ENCODE data around the gene RCOR1.

The RCOR1 gene

GRCh38 chr14:102729825-102730224 is 137.4 kb downstream of the RCOR1 start:
- H3K4me3 ChIP-seq (ENCODE audit: low read depth in 1 of 2, low read length in 2 of 2): no peak overlapping the region
- H3K27me3 ChIP-seq (ENCODE audit: control insufficient read depth in 1 of 2, insufficient read depth in 2 of 2, low read length in 2 of 2): no peaks in the 10 kb centered on the region
- H3K9me3 ChIP-seq (ENCODE audit: control insufficient read depth in 1 of 2, low read length in 2 of 2): no peaks in the 10 kb centered on the region
- no peak overlapping the region for H3K9ac ChIP-seq (ENCODE audit: low read depth in 1 of 2, low read length in 2 of 2)
- H3K36me3 ChIP-seq (ENCODE audit: control insufficient read depth in 1 of 2, insufficient read depth in 2 of 2, low read length in 2 of 2): peaks cover 14 to 63% of the 10 kb centered on the region in 2 donors
- H3K27ac ChIP-seq (ENCODE audit: low read depth, low read length): no peak overlapping the region
- H3K4me1 ChIP-seq (ENCODE audit: control insufficient read depth in 1 of 2, insufficient read depth in 2 of 2, low read length in 2 of 2): no peaks in the 10 kb centered on the region

GRCh38 chr14:102731101-102731870 is 138.8 kb downstream of the RCOR1 start:
- H3K9me3 ChIP-seq (ENCODE audit: control insufficient read depth in 1 of 2, low read length in 2 of 2): no peaks in the 10 kb centered on the region
- no peak overlapping the region for H3K27ac ChIP-seq (ENCODE audit: low read depth, low read length)
- H3K4me3 ChIP-seq (ENCODE audit: low read depth in 1 of 2, low read length in 2 of 2): no peak overlapping the region
- peaks cover 14 to 63% of the 10 kb centered on the region in 2 donors for H3K36me3 ChIP-seq (ENCODE audit: control insufficient read depth in 1 of 2, insufficient read depth in 2 of 2, low read length in 2 of 2)
- H3K9ac ChIP-seq (ENCODE audit: low read depth in 1 of 2, low read length in 2 of 2): no peak overlapping the region
- H3K4me1 ChIP-seq (ENCODE audit: control insufficient read depth in 1 of 2, insufficient read depth in 2 of 2, low read length in 2 of 2): no peaks in the 10 kb centered on the region
- no peaks in the 10 kb centered on the region for H3K27me3 ChIP-seq (ENCODE audit: control insufficient read depth in 1 of 2, insufficient read depth in 2 of 2, low read length in 2 of 2)

GRCh38 chr14:102731871-102732800 is 139.7 kb downstream of the RCOR1 start:
- Histone ChIP-seq H3K9ac (ENCODE audit: low read depth in 1 of 2, low read length in 2 of 2) (no peak overlapping the region), H3K9me3 (ENCODE audit: control insufficient read depth in 1 of 2, low read length in 2 of 2) (no peaks in the 10 kb centered on the region), H3K36me3 (ENCODE audit: control insufficient read depth in 1 of 2, insufficient read depth in 2 of 2, low read length in 2 of 2) (peaks cover 8 to 60% of the 10 kb centered on the region in 2 donors), H3K4me3 (ENCODE audit: low read depth in 1 of 2, low read length in 2 of 2) (no peak overlapping the region), H3K27ac (ENCODE audit: low read depth, low read length) (no peak overlapping the region), H3K27me3 (ENCODE audit: control insufficient read depth in 1 of 2, insufficient read depth in 2 of 2, low read length in 2 of 2) (no peaks in the 10 kb centered on the region), H3K4me1 (ENCODE audit: control insufficient read depth in 1 of 2, insufficient read depth in 2 of 2, low read length in 2 of 2) (no peaks in the 10 kb centered on the region)

DNA sequence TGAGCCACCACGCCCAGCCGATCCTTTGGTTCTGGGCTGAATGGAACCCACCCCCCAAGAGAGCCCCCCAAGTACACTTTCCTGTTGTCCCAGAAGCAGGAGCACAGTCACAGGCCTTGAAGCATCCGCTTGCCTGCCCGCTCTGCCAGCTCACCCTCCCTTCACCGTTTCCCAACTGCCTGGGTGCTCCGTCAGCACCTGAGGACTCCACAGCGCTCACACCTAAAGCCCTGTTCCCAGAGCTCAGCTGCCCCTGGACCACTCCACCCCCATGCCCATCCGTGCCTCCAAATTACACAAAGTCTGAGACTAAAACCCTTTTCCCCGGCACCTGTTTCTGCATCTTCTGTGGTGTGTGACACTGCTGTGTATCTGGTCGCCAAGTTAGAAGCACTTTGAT is 140.5 kb downstream of the RCOR1 start:
- H3K9ac ChIP-seq (ENCODE audit: low read depth in 1 of 2, low read length in 2 of 2): no peak overlapping the region
- no peaks in the 10 kb centered on the region for H3K9me3 ChIP-seq (ENCODE audit: control insufficient read depth in 1 of 2, low read length in 2 of 2)
- no peak overlapping the region for H3K27ac ChIP-seq (ENCODE audit: low read depth, low read length)
- H3K36me3 ChIP-seq (ENCODE audit: control insufficient read depth in 1 of 2, insufficient read depth in 2 of 2, low read length in 2 of 2): peaks cover 8 to 60% of the 10 kb centered on the region in 2 donors
- H3K4me1 ChIP-seq (ENCODE audit: control insufficient read depth in 1 of 2, insufficient read depth in 2 of 2, low read length in 2 of 2): no peaks in the 10 kb centered on the region
- H3K4me3 ChIP-seq (ENCODE audit: low read depth in 1 of 2, low read length in 2 of 2): no peak overlapping the region
- no peaks in the 10 kb centered on the region for H3K27me3 ChIP-seq (ENCODE audit: control insufficient read depth in 1 of 2, insufficient read depth in 2 of 2, low read length in 2 of 2)

- H3K9ac ChIP-seq (ENCODE audit: low read depth in 1 of 2, low read length in 2 of 2): no peak overlapping the region
- H3K27ac ChIP-seq (ENCODE audit: low read depth, low read length): no peak overlapping the region
- no peaks in the 10 kb centered on the region for H3K27me3 ChIP-seq (ENCODE audit: control insufficient read depth in 1 of 2, insufficient read depth in 2 of 2, low read length in 2 of 2)
- peaks cover 8 to 60% of the 10 kb centered on the region in 2 donors for H3K36me3 ChIP-seq (ENCODE audit: control insufficient read depth in 1 of 2, insufficient read depth in 2 of 2, low read length in 2 of 2)
- no peaks in the 10 kb centered on the region for H3K9me3 ChIP-seq (ENCODE audit: control insufficient read depth in 1 of 2, low read length in 2 of 2)
- H3K4me3 ChIP-seq (ENCODE audit: low read depth in 1 of 2, low read length in 2 of 2): no peak overlapping the region
- no peaks in the 10 kb centered on the region for H3K4me1 ChIP-seq (ENCODE audit: control insufficient read depth in 1 of 2, insufficient read depth in 2 of 2, low read length in 2 of 2)
Measured at GRCh38 chr14:102733326-102733725, 140.9 kb downstream of the RCOR1 start.

GRCh38 chr14:102734436-102734835 is 142.0 kb downstream of the RCOR1 start:
- Histone ChIP-seq H3K36me3 (ENCODE audit: control insufficient read depth in 1 of 2, insufficient read depth in 2 of 2, low read length in 2 of 2) (peaks cover 6 to 57% of the 10 kb centered on the region in 2 donors), H3K4me1 (ENCODE audit: control insufficient read depth in 1 of 2, insufficient read depth in 2 of 2, low read length in 2 of 2) (no peaks in the 10 kb centered on the region), H3K9ac (ENCODE audit: low read depth in 1 of 2, low read length in 2 of 2) (no peak overlapping the region), H3K27ac (ENCODE audit: low read depth, low read length) (no peak overlapping the region), H3K27me3 (ENCODE audit: control insufficient read depth in 1 of 2, insufficient read depth in 2 of 2, low read length in 2 of 2) (no peaks in the 10 kb centered on the region), H3K9me3 (ENCODE audit: control insufficient read depth in 1 of 2, low read length in 2 of 2) (no peaks in the 10 kb centered on the region), H3K4me3 (ENCODE audit: low read depth in 1 of 2, low read length in 2 of 2) (no peak overlapping the region)

DNA sequence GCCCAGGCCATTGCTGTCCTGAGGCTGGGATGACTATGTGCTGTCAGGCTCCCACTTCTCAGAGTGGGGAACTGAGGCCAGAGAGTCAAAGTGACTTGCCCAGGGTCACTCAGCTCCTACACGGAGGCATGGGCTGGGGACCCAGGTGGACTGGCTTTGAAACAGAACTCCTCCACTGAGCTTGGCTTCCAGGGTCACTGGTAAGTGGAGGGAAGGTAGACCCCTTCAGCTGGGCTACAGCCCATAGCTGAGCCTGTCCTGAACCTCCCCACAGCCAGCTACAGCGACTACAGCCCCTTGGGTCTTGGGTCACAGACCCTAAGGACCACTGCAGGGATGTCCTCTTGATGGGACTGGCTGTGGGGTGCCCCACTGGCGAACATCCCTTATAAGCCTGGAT is 144.5 kb downstream of the RCOR1 start:
- no peaks in the 10 kb centered on the region for H3K27me3 ChIP-seq (ENCODE audit: control insufficient read depth in 1 of 2, insufficient read depth in 2 of 2, low read length in 2 of 2)
- no peak overlapping the region for H3K4me3 ChIP-seq (ENCODE audit: low read depth in 1 of 2, low read length in 2 of 2)
- H3K27ac ChIP-seq (ENCODE audit: low read depth, low read length): no peak overlapping the region
- H3K36me3 ChIP-seq (ENCODE audit: control insufficient read depth in 1 of 2, insufficient read depth in 2 of 2, low read length in 2 of 2): peaks cover 6 to 38% of the 10 kb centered on the region in 2 donors
- no peak overlapping the region for H3K9ac ChIP-seq (ENCODE audit: low read depth in 1 of 2, low read length in 2 of 2)
- peaks cover 0 to 5% of the 10 kb centered on the region in 2 donors for H3K9me3 ChIP-seq (ENCODE audit: control insufficient read depth in 1 of 2, low read length in 2 of 2)
- no peaks in the 10 kb centered on the region for H3K4me1 ChIP-seq (ENCODE audit: control insufficient read depth in 1 of 2, insufficient read depth in 2 of 2, low read length in 2 of 2)

- Histone ChIP-seq H3K9ac (ENCODE audit: low read depth in 1 of 2, low read length in 2 of 2) (no peak overlapping the region), H3K9me3 (ENCODE audit: control insufficient read depth in 1 of 2, low read length in 2 of 2) (peaks cover 0 to 7% of the 10 kb centered on the region in 2 donors), H3K4me1 (ENCODE audit: control insufficient read depth in 1 of 2, insufficient read depth in 2 of 2, low read length in 2 of 2) (no peaks in the 10 kb centered on the region), H3K27ac (ENCODE audit: low read depth, low read length) (no peak overlapping the region), H3K27me3 (ENCODE audit: control insufficient read depth in 1 of 2, insufficient read depth in 2 of 2, low read length in 2 of 2) (no peaks in the 10 kb centered on the region), H3K4me3 (ENCODE audit: low read depth in 1 of 2, low read length in 2 of 2) (no peak overlapping the region), H3K36me3 (ENCODE audit: control insufficient read depth in 1 of 2, insufficient read depth in 2 of 2, low read length in 2 of 2) (peaks cover 6 to 35% of the 10 kb centered on the region in 2 donors)
Measured at GRCh38 chr14:102737402-102738372, 145.2 kb downstream of the RCOR1 start.

DNA sequence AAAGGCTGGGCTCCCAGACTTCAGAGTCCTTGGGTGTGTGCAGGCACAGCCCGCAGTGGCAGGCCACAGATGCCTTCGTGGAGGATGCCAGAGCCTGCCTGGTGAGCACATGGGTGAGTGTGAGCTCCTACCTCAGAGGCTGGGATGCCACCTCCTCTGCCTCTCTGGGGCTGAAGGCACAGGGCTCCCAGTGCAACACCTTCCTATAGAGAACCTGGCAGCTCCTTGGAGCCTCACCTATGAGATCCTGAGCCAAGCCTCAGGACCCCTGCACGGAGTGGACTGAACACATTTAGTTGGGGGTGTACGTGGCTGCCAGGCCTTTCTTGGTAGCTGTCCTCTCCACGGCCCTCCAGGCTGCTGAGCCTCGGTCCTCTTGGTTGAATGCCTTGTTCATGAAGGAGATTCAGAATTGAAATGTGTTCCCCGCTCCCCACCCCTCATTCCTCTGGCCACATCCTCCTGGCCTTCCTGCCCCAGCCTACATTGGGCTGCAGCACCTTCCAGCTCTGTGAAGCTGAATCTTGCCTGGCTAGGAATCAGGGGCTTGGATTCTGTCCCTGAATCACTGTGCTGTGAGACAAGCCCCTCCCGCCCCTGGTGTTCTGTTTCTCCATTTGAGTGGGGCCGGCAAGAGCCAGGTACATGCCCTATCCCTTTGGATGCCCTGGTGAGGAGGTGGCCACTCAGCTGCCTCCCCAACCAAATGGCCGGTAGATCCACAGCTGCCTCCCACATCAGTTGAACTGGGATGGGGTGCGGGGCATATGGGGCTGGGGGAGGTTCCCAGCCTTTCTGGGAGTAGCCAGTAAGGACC is 146.1 kb downstream of the RCOR1 start:
- no peaks in the 10 kb centered on the region for H3K4me1 ChIP-seq (ENCODE audit: control insufficient read depth in 1 of 2, insufficient read depth in 2 of 2, low read length in 2 of 2)
- H3K4me3 ChIP-seq (ENCODE audit: low read depth in 1 of 2, low read length in 2 of 2): no peak overlapping the region
- H3K9me3 ChIP-seq (ENCODE audit: control insufficient read depth in 1 of 2, low read length in 2 of 2): peaks cover 0 to 7% of the 10 kb centered on the region in 2 donors
- H3K27ac ChIP-seq (ENCODE audit: low read depth, low read length): no peak overlapping the region
- peaks cover 6 to 27% of the 10 kb centered on the region in 2 donors for H3K36me3 ChIP-seq (ENCODE audit: control insufficient read depth in 1 of 2, insufficient read depth in 2 of 2, low read length in 2 of 2)
- H3K9ac ChIP-seq (ENCODE audit: low read depth in 1 of 2, low read length in 2 of 2): no peak overlapping the region
- no peaks in the 10 kb centered on the region for H3K27me3 ChIP-seq (ENCODE audit: control insufficient read depth in 1 of 2, insufficient read depth in 2 of 2, low read length in 2 of 2)
